GM19193 (cell line): ENCODE results near the gene CMYA5.

ENCODE experiments used
- POLR2A ChIP-seq: IDR thresholded peaks from 4 replicates; pipeline ENCODE4 v1.6.1; 2011; ENCODE audit not compliant: insufficient read depth, insufficient read length; ENCODE audit errors: extremely low read depth

Gene CMYA5

DNA sequence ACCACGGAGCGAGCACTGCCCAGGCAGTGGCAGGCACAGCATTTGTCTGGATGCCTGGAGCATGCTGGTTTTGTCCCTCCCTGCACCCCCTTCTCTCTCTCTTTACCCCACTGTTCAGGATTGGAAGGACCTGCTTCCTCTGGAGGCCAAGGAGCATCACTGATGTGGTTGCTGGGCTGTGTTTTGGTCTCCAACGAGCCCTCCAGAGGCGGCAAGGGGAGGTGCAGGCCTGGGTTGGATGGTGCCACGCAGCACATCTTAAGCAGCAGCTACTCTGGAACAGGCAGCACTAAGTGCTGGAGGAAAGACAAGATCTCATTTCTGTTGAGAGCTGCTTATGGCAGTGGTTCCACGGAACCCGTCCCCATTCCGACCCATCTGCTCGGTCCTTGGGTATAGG is 139.6 kb downstream of the CMYA5 start:
- no peak for TF ChIP-seq POLR2A

DNA sequence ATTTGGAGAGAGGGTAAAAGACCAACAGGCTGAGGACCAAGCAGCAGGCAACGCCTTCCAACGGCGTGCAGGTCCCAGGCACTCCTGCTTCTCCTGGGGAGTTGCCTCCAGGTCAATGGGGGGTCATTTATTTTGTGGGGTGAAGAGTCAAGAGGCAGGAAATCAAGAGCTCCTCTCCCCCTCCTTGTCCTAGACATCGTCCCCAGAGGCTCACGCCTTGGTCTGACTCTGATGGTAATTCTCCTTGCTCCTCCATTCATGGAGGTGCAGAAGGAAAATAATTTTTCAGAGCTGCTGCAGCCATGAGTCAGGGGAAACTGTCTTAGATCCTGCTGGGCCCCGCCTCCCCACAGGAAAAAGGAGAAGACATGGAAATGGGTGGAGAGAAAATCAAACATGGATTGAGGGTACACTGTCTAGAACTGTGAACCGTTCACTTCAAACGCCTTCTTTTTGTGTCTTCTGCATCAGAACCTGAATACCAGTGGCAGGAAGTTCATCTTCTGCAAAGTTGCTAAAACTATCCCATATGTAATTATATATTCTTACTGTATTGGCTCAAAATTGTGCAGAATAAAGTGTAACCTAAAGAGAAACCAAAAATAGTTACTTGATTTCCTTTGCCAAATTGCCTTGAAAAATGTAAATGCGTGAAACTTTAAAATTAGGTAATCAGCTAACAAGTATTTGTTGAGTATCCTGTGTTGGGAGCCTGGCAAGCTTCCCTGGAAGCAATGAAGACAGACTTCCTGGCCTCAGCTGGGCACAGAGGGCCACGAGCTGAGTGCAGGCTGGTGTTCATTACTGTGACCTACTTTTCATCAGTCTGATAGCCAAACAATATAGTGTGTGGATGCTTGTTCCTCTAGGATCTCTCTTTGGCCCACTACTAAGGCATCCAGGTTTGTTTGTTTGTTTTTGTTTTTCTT is 142.0 kb downstream of the CMYA5 start:
- TF ChIP-seq POLR2A, result no peak

DNA sequence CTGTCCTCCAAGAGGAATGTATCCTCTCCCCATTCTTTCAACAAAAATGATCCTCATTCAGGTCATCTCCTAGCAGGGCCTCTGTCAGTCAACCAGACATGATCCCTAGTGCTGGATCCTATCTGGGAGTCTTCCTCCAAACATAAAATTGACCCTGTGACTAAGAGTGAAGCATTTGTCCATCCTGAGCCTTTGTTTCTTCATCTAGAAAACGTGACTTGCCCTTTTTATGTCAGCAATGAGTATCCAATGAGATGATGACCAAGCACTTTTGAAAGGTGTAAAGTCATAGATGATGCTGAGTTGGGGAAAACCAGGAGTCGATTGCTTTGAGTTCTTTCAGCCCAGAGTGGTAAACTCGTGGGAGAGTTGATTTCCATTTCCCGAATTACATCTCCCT is 143.3 kb downstream of the CMYA5 start:
- TF ChIP-seq POLR2A, result no peak

DNA sequence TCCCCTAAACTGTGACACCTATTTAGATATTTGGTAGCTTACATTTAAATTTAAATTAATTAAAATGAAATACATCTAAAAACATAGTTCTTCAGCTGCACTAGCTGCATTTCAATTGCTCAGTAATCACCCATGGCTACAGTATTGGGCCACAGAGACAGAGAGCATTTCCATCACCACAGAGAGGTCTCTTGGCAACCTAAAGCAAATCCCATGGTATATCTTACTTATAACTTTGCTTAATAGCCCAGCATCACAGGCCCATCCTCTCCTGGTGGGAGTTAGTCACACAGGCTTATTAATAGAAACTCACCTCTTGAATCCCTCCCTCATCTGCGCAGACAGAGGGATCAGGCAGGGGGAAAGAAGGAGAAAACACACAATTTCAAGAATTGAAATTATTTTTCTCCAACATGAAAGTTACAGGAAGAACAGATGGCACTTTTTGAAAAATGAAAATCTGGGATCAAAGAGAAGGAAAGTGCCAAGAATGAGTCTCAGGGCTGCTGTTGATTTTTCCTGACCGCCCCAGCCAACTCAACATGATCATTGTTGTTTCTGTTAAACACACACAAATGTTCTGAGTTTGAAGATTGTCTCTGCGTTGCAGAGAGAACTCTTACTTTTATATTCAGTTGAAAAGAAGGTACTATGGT is 144.6 kb downstream of the CMYA5 start:
- TF ChIP-seq POLR2A, result no peak

DNA sequence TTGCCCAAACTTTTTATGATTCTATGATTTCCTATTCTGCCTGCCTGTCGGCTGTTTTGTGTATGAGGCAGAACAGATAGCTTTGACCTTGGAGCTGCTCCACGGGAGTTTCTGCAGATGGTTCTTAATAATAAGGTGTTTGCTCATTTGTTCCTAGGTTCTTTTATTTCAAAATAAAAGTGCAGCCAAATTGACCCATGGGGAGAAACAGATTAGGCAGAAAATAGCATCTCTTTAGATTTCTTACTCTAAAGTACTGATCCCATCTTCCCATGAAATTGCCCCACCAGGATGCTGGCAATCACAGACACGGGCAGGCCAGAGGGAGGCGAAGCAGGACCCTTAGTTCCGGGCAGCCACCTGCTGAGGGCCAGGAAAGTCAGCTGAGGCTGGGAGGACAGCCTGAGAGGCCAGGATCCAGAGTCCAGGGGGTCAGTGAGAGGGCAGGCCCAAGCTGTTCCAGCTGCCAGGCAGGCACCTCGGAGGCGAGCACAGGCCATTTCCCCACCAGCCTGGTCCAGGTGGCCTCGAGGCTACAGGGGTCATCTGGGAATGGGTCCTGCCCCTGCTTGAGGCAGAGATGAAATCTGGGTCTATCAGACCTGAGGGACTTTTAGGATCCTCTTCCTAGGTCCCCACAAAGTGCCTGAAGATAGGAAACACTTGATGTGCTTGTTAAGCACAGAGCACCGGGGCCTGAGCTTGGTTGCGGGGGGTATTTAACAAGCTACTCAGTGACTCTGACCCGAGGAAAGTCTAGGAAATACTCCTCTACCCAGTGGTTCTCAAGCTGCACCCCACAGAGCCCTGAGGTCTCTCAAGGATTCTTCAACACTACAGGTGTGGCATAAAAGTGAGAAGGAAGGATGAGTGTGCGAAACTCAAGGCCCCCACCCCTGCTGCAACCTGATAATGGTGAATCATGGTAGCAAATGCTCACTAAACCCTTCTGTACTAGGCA is 145.4 kb downstream of the CMYA5 start:
- TF ChIP-seq POLR2A, result no peak

DNA sequence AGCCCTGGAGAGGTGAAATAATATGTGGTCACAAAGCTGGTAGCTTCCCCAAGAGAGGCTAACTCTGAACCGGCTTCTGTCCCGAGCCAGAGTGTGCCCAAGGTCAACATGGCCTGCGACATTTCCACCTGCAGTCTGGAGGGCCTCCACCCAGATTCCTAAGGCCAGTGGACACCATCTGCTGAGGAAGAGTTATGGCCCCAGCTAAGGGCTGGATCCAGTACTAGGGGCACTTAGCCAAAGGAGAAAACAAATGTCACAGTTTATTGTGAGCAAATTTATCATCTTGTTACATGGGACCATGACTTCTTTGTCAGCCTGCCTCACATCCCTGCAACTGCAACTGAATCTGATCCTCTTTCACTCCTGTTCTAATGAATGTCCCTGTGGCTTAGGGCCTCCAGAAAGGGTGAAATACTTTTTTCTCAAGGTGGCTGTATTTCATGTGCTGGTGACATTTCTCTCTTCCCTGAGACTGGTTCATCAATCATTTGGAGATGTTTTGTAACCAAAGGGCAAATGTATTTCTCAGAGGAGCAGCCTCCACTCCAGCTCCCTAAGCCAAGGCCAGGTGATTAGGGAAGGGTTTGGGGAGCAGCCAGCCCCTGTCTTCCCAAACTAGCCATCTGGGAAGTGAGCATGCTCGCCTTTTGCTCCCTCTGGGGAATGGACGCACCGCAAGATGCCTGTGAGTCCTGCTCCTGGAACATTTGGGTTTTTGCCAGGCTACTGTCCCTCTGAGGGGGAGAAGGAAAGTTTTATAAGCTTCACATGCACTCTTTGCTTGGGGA is 148.3 kb downstream of the CMYA5 start:
- no peak for TF ChIP-seq POLR2A

DNA sequence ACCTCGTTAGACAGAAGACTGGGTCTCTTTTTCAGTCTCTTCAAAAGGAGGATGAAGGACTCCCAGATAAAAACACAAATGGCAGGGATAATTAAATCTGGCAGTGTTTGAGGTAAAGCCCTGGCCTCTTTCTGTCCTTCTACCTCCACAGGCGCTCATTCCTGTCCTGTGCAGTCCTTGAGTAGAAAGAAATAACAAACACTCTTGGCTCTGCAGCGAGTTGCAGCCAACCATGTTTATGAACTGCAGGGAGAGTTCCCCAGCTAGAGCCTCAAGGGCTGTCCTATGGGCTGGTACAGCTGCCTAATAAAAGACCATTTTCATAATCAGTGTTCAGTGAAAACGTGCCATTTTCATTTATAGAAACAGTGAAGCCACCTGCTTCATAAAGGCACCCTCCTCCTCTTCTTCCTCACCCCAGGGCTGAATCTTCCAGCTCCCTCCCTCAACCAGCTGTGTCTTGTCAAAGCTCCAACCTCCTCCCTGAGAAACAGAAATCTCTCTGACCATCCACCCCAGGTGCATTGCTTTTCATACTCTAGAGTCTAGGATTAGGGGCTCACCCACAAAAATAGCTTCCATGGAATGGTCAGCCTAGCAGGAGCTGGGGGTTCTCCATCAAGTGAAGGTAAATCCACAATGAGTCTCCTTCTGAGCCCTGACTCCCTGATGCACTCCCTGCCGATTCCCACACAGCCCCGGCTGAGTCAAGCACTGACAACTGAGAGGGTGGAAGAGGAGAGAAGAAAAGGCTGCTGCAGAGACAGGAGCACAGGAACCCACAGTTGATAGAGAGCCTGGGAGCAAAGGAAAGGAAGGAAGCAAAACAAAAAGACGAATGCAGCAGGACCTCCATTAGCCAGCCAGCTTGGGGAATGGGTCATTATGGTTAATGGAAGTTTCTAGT is 150.7 kb downstream of the CMYA5 start:
- no peak for TF ChIP-seq POLR2A

DNA sequence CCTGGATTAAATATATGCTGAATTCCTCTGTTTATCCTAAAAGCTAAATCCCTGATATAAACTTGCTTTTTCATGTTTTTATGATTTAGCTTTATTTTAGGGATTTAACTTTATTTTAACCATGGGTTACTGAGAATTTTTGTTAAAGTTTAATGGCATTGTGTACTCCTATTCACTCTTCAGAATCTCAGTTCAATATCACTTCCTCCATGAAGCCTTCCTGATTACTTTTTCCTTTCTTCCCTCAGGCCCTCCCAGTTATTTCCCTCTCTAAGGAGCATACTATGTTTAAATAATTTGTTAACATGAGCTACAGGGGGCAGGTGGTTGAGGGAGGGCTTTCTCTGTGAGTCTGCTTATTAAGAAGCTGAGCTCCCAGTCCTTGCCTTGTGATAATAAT is 151.5 kb downstream of the CMYA5 start:
- TF ChIP-seq POLR2A, result no peak

DNA sequence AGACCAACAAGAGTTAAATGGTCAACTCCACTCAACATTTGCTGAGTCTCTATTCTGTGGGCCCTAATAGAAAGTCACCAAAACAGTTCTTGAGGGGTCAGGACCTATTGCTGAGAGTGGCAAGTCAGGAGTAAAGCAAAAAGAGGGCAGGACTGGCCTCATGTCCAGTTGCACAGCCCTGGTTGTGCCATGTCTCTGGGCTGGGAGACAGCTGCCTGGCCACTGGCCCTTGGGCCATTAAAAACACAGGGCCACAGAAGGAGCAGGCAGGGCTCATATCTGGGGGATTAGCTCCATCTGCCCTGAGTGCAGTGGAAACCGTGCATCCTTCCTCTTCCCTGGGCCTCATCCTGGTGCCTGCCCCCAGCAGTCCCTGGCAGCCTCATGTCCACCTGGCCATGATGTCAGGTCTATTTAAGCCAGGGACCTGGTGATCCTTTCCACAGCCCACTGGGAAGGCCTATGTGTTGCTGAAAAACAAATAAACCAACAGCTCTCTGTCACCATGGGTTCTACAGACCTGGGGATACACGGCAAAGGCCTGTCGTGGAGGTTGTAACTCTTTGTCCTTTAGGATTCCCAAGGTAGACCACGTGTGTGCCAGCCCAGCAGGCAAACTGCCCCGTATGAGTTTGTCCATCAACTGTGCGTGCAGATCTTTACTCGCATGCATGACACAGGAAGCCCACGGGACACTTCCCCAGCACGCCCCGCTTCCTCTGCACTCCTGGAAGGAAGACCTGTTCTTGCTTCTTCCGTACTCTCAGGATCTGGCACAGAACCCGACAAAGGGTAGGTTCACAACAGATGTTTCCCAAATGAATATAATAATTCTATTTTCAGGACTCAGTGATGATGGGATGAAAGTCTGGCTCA is 152.6 kb downstream of the CMYA5 start:
- TF ChIP-seq POLR2A, result no peak

DNA sequence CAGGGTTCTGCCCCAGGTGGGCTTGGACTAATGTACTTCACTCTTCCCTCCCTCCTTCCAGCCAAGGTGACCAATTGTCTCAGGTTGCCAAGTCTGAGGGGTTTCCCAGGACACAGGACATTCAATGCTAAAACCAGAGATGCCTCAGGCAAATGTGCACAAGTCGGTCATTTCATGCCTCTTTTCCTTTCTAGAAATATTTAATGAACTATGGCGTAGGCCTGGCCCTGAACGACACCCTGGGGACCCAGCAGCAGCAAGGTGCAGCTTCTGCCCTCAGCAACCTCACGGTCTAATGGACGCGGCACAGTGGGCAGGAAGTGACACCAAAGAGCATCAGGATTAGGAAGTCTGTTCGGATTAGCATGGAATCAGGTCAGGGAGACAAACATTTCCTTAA is 153.4 kb downstream of the CMYA5 start:
- TF ChIP-seq POLR2A, result no peak

DNA sequence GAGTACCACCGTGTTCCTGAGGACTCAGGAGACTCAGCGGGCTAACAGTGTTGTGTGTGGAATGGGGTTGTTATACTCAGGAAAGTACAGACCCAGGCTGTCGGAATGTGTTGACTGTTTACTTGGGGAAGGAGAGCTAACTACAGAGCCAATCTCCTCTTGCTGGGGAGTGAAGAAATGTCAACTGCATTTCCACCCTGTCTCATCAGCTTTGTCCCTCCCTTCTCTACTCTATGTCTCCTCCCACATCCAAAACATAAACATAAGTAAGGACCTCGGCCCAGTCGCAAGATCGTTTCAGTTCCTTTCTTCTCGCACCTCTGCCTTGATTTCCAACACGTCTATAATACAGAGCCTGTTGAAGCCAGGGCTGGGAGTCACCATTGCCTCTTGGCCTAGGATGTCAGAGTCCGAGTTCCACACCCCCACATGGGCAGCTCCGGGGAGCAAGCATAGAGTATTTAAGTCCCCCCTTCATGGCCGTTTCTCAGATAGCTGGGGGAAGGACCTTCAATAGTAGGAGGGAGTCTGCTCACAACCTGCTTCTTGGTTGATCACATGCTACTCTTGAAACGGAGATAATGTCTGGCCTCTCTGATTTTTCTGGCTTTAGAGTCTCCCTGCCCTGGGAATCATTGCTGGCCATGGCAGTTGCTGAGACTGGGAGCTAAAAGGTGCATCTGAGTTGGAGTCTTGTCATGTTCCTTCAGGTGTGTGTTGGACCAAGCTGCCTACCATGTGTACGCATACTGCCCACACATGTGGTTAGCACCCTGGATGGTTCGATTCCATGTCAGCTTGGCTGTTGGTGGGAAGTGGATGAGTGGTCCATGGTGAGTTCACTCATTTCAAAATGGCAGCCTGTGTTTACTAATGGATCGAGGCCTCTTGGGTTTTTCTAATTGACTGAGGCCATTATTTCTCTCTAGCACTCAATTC is 154.1 kb downstream of the CMYA5 start:
- no peak for TF ChIP-seq POLR2A
